HepG2 (cell line): ENCODE measurements around the gene TMEM14A. TPM values are rescaled to one million over a fixed set of nuclear protein-coding genes. Genes with fewer than 3 reads are reported as not detected.

ENCODE experiments used
- AGO2 ChIP-seq: fragments of 200-400 bp; formaldehyde crosslinking; optimal IDR thresholded peaks from 2 replicates; pipeline ENCODE3; 2017; ENCODE audit warnings: mild to moderate bottlenecking, low read depth, low read length, moderate library complexity
- DMTF1 ChIP-seq: sonication (generic); formaldehyde crosslinking; IDR thresholded peaks from 2 replicates; pipeline ENCODE4 v1.4.0; 2020; ENCODE audit warnings: mild to moderate bottlenecking, missing genetic modification reagents
- HHEX ChIP-seq: IDR thresholded peaks from 2 replicates; pipeline ENCODE4 v1.6.1; 2016; ENCODE audit warnings: control low read depth
- KLF6 ChIP-seq: IDR thresholded peaks from 2 replicates; pipeline ENCODE4 v1.8.0; 2016; ENCODE audit warnings: missing biosample characterization, missing genetic modification reagents
- MTA1 ChIP-seq: sonication (generic); formaldehyde crosslinking; IDR thresholded peaks from 2 replicates; pipeline ENCODE4 v1.4.0; 2020; ENCODE audit warnings: missing genetic modification reagents, mild to moderate bottlenecking, borderline replicate concordance
- NFYB ChIP-seq: sonication (generic); formaldehyde crosslinking; IDR thresholded peaks from 2 replicates; pipeline ENCODE4 v1.4.0; 2020; ENCODE audit warnings: missing genetic modification reagents
- REPIN1 ChIP-seq: sonication (generic); formaldehyde crosslinking; IDR thresholded peaks from 2 replicates; pipeline ENCODE4 v1.8.0; 2022; ENCODE audit warnings: missing genetic modification reagents, low read depth, mild to moderate bottlenecking, borderline replicate concordance
- RXRB ChIP-seq: IDR thresholded peaks from 2 replicates; pipeline ENCODE4 v1.6.1; 2016; ENCODE audit warnings: borderline replicate concordance, missing genetic modification reagents, missing compliant biosample characterization
- SRSF9 ChIP-seq: fragments of 200-400 bp; formaldehyde crosslinking; IDR thresholded peaks from 2 replicates; pipeline ENCODE4 v1.6.1; 2018; ENCODE audit warnings: borderline replicate concordance, mild to moderate bottlenecking, low read depth, low read length; ENCODE audit not compliant: insufficient read depth, poor library complexity, severe bottlenecking
- TAF15 ChIP-seq: fragments of 200-400 bp; formaldehyde crosslinking; IDR thresholded peaks from one replicate; pipeline ENCODE4 v1.6.1; 2018; ENCODE audit warnings: mild to moderate bottlenecking, low read depth, low read length; ENCODE audit not compliant: poor library complexity, severe bottlenecking
- TBP ChIP-seq: sonication (generic); formaldehyde crosslinking; IDR thresholded peaks from 2 replicates; pipeline ENCODE4 v1.5.0; 2020; ENCODE audit warnings: missing genetic modification reagents
- TEF ChIP-seq: sonication (generic); formaldehyde crosslinking; IDR thresholded peaks from 2 replicates; pipeline ENCODE4 v1.5.0; 2020; ENCODE audit warnings: missing genetic modification reagents
- TOE1 ChIP-seq: sonication (generic); formaldehyde crosslinking; IDR thresholded peaks from 2 replicates; pipeline ENCODE4 v1.4.0; 2020; ENCODE audit warnings: mild to moderate bottlenecking, missing genetic modification reagents
- ZMYM2 ChIP-seq: sonication (generic); formaldehyde crosslinking; IDR thresholded peaks from 2 replicates; pipeline ENCODE4 v1.8.0; 2022; ENCODE audit warnings: mild to moderate bottlenecking, missing genetic modification reagents
- ZNF20 ChIP-seq: sonication (generic); formaldehyde crosslinking; IDR thresholded peaks from 2 replicates; pipeline ENCODE4 v1.4.0; 2020; ENCODE audit warnings: mild to moderate bottlenecking, moderate library complexity, missing genetic modification reagents
- ZNF225 ChIP-seq: sonication (generic); formaldehyde crosslinking; IDR thresholded peaks from 2 replicates; pipeline ENCODE4 v1.4.0; 2020; ENCODE audit warnings: mild to moderate bottlenecking, missing genetic modification reagents
- ZNF549 ChIP-seq: sonication (generic); formaldehyde crosslinking; IDR thresholded peaks from 2 replicates; pipeline ENCODE4 v1.5.0; 2020; ENCODE audit warnings: missing genetic modification reagents
- ZNF598 ChIP-seq: sonication (generic); formaldehyde crosslinking; IDR thresholded peaks from 2 replicates; pipeline ENCODE4 v1.5.1; 2020; ENCODE audit warnings: mild to moderate bottlenecking, missing genetic modification reagents, borderline replicate concordance
- ZNF713 ChIP-seq: sonication (generic); formaldehyde crosslinking; IDR thresholded peaks from 2 replicates; pipeline ENCODE4 v1.4.0; 2020; ENCODE audit warnings: mild to moderate bottlenecking, missing genetic modification reagents
- ZNF768 ChIP-seq: sonication (generic); formaldehyde crosslinking; IDR thresholded peaks from 2 replicates; pipeline ENCODE4 v1.4.0; 2020; ENCODE audit warnings: missing genetic modification reagents
- ZNF879 ChIP-seq: sonication (generic); formaldehyde crosslinking; IDR thresholded peaks from 2 replicates; pipeline ENCODE4 v1.8.1; 2023; ENCODE audit warnings: missing genetic modification reagents
- polyA plus RNA-seq, 8 experiments: library from polyadenylated mRNA; depleted of rRNA in 3 of 8; stranded (reverse) in 7 of 8; unstranded in 1 of 8; fragments of >200 nt; fragmentation: Illumina TruSeq in 4 of 8; extraction: Trizol in 4 of 8; gene quantifications; 2 replicates each; pipeline versions ENCODE4 v1.2.1 to v1.2.3, GENCODE V29; 2011 to 2016; ENCODE audit warnings: low read depth in 4 of 8, missing spikeins in 1 of 8, mixed read lengths in 1 of 8; ENCODE audit not compliant: insufficient read depth in 1 of 8
- total RNA-seq, 5 experiments: library from RNA; depleted of rRNA; stranded (reverse); fragments of >200 nt; fragmentation: Illumina TruSeq; extraction: Trizol; gene quantifications; 2 replicates each; pipeline ENCODE4 v1.2.3, GENCODE V29; 2016; ENCODE audit warnings: low read depth in 1 of 5
- TF ChIP-seq, protein P1 (sequence below): sonication (generic); formaldehyde crosslinking; IDR thresholded peaks from 2 replicates; pipeline ENCODE4 v1.4.0; 2020; ENCODE audit warnings: missing genetic modification reagents
- TF ChIP-seq, protein P2 (sequence below): sonication (generic); formaldehyde crosslinking; IDR thresholded peaks from 2 replicates; pipeline ENCODE4 v1.8.0; 2022; ENCODE audit warnings: missing genetic modification reagents, low read depth, mild to moderate bottlenecking, borderline replicate concordance
- TF ChIP-seq, protein P3 (sequence below): IDR thresholded peaks from 2 replicates; pipeline ENCODE4 v1.6.1; 2016; ENCODE audit warnings: low read depth

The TMEM14A gene
- total and polyA plus RNA-seq, 2 of the 13 experiments (the other 11 are each of a cell fraction or from before 2014, with no cell fraction given): 24.6 to 73.7 TPM

GRCh38 chr6:52725535-52726192 lies 54.8 kb downstream of the TMEM14A start (continued):
- peak; percentile 97 for TF ChIP-seq RXRB
- TF ChIP-seq ZNF713 (CRISPR knock-in tag): no peak
- peak; percentile 99 for TF ChIP-seq TOE1 (CRISPR knock-in tag)
- TF ChIP-seq MTA1 (CRISPR knock-in tag): peak; percentile 62; the same call in 1 of the 2 replicates
- no peak for TF ChIP-seq ZNF768 (CRISPR knock-in tag)
- no peak for TF ChIP-seq AGO2
- TF ChIP-seq TBP (CRISPR knock-in tag): 0 out of 2 replicates have a peak, but pooled peaks have one; percentile 81
- 0 out of 2 replicates have a peak, but pooled peaks have one; percentile 50 for TF ChIP-seq NFYB (CRISPR knock-in tag)
- TF ChIP-seq ZNF225: no peak
- TF ChIP-seq ZNF549: peak; percentile 28; the same call in 1 of the 2 replicates
- TF ChIP-seq ZMYM2 (CRISPR knock-in tag): peak; percentile 91
- 0 out of 2 replicates have a peak, but pooled peaks have one; percentile 50 for TF ChIP-seq ZNF20 (CRISPR knock-in tag)
- TF ChIP-seq, protein P1, sequence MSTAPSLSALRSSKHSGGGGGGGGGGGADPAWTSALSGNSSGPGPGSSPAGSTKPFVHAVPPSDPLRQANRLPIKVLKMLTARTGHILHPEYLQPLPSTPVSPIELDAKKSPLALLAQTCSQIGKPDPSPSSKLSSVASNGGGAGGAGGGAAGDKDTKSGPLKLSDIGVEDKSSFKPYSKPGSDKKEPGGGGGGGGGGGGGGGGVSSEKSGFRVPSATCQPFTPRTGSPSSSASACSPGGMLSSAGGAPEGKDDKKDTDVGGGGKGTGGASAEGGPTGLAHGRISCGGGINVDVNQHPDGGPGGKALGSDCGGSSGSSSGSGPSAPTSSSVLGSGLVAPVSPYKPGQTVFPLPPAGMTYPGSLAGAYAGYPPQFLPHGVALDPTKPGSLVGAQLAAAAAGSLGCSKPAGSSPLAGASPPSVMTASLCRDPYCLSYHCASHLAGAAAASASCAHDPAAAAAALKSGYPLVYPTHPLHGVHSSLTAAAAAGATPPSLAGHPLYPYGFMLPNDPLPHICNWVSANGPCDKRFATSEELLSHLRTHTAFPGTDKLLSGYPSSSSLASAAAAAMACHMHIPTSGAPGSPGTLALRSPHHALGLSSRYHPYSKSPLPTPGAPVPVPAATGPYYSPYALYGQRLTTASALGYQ: peak; percentile 99
- no peak for TF ChIP-seq TAF15
- TF ChIP-seq, protein P2, sequence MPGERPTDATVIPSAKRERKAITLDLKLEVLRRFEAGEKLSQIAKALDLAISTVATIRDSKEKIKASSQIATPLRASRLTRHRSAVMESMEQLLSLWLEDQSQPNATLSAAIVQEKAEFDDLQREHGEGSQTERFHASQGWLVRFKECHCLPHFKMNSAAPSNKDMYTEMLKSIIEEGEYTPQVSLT (CRISPR knock-in tag): no peak
- no peak for TF ChIP-seq SRSF9
- TF ChIP-seq DMTF1 (CRISPR knock-in tag): no peak
- peak; percentile 97 for TF ChIP-seq REPIN1 (CRISPR knock-in tag)
- no peak for TF ChIP-seq ZNF879 (CRISPR knock-in tag)
- peak; percentile 97 for TF ChIP-seq HHEX (CRISPR knock-in tag)
- TF ChIP-seq TEF: no peak
- TF ChIP-seq ZNF598 (CRISPR knock-in tag): no peak
- TF ChIP-seq, protein P3, sequence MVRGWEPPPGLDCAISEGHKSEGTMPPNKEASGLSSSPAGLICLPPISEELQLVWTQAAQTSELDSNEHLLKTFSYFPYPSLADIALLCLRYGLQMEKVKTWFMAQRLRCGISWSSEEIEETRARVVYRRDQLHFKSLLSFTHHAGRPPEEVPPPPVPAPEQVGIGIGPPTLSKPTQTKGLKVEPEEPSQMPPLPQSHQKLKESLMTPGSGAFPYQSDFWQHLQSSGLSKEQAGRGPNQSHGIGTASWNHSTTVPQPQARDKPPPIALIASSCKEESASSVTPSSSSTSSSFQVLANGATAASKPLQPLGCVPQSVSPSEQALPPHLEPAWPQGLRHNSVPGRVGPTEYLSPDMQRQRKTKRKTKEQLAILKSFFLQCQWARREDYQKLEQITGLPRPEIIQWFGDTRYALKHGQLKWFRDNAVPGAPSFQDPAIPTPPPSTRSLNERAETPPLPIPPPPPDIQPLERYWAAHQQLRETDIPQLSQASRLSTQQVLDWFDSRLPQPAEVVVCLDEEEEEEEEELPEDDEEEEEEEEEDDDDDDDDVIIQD (CRISPR knock-in tag): peak; percentile 94
- TF ChIP-seq KLF6 (CRISPR knock-in tag): peak; percentile 52; the same call in 1 of the 2 replicates
